Measurements from ENCODE around the gene ALDH5A1.

Gene ALDH5A1

DNA sequence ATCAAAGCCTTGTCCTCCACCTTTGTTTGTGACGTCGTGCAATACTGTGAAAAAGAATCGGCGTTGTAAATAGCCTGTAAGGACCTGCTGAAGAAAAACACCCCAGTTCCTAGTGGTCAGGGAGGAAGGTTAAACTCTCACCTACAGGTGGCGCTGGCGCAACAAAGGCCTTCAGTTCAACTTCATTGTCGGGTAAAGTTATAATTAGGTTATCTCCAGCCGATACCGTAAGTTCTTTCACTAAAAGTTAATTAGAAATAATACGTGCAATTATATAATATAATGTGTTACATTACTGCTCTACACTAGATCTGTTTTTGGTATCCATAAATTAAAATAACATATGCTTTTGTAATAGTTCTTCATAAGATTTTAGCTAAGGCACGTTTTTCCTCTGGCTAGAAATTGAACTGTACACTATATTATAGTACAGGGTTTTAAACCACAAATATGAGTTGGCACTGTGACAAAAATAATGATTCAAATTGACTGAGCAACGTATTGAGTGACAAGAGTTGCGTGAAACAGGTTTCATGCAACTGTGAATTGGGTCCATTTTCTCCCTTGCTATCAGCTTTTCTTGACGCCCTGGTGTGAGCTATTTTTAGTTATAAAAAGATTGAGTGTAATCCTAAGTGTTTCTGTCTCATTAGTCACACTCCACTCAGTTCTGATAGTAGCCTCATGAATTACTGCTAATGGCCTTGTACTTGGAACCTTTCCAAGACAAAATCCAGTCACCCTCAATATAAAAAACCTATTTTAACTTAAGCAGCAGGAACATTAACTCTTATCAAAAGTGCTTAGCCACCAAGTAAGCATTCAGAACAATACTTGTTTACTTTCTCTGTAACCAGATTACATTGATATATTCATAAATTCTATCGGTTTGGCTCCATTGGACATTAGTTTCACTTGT is 89.0 kb downstream of the ALDH5A1 start:
- no peaks in the 10 kb centered on the region for H3K4me1 ChIP-seq (ENCODE audit: insufficient read depth, poor library complexity, severe bottlenecking)
- H3K36me3 ChIP-seq (ENCODE audit: low read depth): no peaks in the 10 kb centered on the region
- H3K9me3 ChIP-seq (ENCODE audit: severe bottlenecking): no peaks in the 10 kb centered on the region
- no peaks in the 10 kb centered on the region for H3K27me3 ChIP-seq (ENCODE audit: insufficient read depth, poor library complexity, severe bottlenecking)
- ATAC-seq (ENCODE audit: low read depth): peak; percentile 56
- H3K4me3 ChIP-seq (ENCODE audit: severe bottlenecking): no peak overlapping the region
- TF ChIP-seq, protein P1, sequence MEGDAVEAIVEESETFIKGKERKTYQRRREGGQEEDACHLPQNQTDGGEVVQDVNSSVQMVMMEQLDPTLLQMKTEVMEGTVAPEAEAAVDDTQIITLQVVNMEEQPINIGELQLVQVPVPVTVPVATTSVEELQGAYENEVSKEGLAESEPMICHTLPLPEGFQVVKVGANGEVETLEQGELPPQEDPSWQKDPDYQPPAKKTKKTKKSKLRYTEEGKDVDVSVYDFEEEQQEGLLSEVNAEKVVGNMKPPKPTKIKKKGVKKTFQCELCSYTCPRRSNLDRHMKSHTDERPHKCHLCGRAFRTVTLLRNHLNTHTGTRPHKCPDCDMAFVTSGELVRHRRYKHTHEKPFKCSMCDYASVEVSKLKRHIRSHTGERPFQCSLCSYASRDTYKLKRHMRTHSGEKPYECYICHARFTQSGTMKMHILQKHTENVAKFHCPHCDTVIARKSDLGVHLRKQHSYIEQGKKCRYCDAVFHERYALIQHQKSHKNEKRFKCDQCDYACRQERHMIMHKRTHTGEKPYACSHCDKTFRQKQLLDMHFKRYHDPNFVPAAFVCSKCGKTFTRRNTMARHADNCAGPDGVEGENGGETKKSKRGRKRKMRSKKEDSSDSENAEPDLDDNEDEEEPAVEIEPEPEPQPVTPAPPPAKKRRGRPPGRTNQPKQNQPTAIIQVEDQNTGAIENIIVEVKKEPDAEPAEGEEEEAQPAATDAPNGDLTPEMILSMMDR (IDR thresholded peaks at IDR 0.05; ENCODE audit: poor library complexity, severe bottlenecking): peak; percentile 87
- no peak overlapping the region for H3K27ac ChIP-seq (ENCODE audit: poor library complexity, severe bottlenecking)
- DNase-seq (ENCODE audit: low spot score): no peak

DNA sequence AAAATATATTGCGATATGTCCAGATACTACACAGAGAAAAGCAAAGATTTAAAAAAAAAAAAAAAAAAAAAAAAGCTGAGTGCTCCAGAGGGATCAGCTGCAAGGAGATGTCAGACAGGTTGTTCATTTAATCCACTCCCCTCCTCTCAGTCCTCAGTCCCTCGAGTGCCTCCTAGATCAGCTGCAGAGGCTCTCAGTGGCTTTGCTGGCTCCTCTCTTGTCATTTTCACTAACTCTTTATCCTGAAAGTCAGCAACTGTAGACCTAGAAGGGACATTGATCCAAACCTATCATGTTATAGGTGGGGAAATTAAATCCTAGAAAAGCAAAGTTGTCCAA is 89.6 kb downstream of the ALDH5A1 start:
- Histone ChIP-seq H3K36me3 (ENCODE audit: low read depth) (no peaks in the 10 kb centered on the region), H3K4me1 (ENCODE audit: insufficient read depth, poor library complexity, severe bottlenecking) (no peaks in the 10 kb centered on the region), H3K9me3 (ENCODE audit: severe bottlenecking) (no peaks in the 10 kb centered on the region), H3K27me3 (ENCODE audit: insufficient read depth, poor library complexity, severe bottlenecking) (no peaks in the 10 kb centered on the region), H3K4me3 (ENCODE audit: severe bottlenecking) (no peak overlapping the region), H3K27ac (ENCODE audit: poor library complexity, severe bottlenecking) (no peak overlapping the region)
- TF ChIP-seq, protein P1 (IDR thresholded peaks at IDR 0.05; ENCODE audit: poor library complexity, severe bottlenecking): no peak
- ATAC-seq (ENCODE audit: low read depth) (no peak), DNase-seq (ENCODE audit: low spot score) (no peak)
